GM04503 (cell line): ENCODE results near the gene PLCH1.

Experiments used
- DNase-seq: peaks from one replicate; pipeline ENCODE4 v3.0.0-alpha.2; 2012; ENCODE audit warnings: low read depth

The PLCH1 gene, protein sequence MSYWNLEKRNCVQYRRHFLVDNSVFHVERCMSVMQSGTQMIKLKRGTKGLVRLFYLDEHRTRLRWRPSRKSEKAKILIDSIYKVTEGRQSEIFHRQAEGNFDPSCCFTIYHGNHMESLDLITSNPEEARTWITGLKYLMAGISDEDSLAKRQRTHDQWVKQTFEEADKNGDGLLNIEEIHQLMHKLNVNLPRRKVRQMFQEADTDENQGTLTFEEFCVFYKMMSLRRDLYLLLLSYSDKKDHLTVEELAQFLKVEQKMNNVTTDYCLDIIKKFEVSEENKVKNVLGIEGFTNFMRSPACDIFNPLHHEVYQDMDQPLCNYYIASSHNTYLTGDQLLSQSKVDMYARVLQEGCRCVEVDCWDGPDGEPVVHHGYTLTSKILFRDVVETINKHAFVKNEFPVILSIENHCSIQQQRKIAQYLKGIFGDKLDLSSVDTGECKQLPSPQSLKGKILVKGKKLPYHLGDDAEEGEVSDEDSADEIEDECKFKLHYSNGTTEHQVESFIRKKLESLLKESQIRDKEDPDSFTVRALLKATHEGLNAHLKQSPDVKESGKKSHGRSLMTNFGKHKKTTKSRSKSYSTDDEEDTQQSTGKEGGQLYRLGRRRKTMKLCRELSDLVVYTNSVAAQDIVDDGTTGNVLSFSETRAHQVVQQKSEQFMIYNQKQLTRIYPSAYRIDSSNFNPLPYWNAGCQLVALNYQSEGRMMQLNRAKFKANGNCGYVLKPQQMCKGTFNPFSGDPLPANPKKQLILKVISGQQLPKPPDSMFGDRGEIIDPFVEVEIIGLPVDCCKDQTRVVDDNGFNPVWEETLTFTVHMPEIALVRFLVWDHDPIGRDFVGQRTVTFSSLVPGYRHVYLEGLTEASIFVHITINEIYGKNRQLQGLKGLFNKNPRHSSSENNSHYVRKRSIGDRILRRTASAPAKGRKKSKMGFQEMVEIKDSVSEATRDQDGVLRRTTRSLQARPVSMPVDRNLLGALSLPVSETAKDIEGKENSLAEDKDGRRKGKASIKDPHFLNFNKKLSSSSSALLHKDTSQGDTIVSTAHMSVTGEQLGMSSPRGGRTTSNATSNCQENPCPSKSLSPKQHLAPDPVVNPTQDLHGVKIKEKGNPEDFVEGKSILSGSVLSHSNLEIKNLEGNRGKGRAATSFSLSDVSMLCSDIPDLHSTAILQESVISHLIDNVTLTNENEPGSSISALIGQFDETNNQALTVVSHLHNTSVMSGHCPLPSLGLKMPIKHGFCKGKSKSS (N-terminal part only)

GRCh38 chr3:155744626-155745324 is at the start of gene PLCH1:
Gene PLCH1, minus strand, starts transcription at chr3:155745071. Its CDS starts 40,847 bp downstream, at chr3:155704224.
- no peak for DNase-seq

DNA sequence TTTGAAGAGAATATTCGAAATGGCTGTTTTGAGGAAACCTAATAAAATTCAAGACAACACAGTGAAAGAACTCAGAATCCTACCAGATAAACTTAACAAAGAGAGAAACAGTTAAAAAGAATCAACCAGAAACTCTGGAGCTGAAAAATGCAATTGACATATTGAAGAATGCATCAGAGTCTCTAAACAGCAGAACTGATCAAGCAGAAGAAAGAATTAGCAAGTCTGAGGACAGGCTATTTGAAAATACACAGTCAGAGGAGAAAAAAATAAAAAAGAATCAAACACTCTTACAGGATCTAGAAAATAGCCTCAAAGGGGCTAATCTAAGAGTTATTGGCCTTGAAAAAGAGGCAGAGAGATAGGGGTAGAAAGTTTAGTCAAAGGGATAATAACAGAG is 47.7 kb upstream of the PLCH1 start:
- DNase-seq, result no peak

GRCh38 chr3:155791190-155791589 is 46.3 kb upstream of the PLCH1 start:
- DNase-seq, result no peak

DNA sequence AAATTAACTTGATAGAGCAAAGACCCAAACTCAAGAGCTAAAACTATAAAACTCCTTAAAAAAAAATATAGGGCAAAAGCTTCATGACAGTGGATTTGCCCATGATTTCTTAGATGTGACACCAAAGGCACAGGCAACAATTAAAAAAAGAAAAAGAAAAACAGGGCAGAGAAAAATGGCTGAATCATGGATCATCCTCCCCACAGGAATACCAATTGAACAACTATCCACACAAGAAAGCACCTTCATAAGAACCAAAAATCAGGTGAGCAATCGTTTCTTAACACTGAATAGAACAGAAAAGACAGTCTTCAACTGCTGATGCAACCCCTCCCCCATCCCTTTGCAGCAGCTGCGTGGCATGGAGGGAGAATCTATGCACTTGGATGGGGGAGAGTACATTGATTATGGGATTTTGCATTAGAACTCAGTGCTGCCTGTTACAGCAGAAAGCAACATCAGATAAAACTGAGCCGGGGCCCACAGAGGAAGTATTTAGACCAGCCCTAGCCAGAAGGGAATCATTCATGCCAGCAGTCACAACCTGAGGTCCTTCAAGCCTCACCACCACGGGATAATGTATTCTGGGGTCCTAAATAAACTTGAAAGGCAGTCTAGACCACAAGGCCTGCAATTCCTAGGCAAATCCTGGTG is 45.5 kb upstream of the PLCH1 start:
- DNase-seq, result no peak

GRCh38 chr3:155785662-155786295 is 40.9 kb upstream of the PLCH1 start:
- no peak for DNase-seq

DNA sequence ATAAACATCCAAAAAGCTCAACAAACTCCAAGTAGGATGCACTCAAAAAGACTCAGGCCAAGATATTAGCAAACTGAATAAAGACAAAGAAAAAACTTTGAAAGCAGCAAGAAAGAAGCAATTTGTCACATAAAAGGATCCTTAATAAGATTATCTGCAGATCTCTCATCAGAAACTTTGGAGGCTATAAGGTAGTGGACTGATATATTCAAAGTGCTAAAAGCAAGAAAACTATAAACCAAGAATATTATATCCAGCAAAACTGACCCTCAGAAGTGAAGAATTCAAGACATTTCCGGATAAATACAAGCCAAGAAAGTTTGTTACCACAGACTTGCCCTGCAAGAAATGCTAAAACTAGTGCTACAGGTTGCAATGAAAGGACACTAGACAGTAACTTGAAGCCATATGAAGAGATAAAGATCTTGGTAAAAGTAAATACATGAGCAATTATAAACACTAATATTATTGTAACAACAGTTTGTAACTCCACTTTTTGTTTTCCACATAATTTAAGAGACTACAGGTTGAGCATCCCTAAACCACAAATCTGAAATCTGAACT is 37.6 kb upstream of the PLCH1 start:
- no peak for DNase-seq

GRCh38 chr3:155780291-155780690 is 35.4 kb upstream of the PLCH1 start:
- DNase-seq, result no peak

GRCh38 chr3:155778462-155778861 is 33.6 kb upstream of the PLCH1 start:
- DNase-seq, result no peak

GRCh38 chr3:155772801-155773200 is 27.9 kb upstream of the PLCH1 start:
- DNase-seq, result no peak

DNA sequence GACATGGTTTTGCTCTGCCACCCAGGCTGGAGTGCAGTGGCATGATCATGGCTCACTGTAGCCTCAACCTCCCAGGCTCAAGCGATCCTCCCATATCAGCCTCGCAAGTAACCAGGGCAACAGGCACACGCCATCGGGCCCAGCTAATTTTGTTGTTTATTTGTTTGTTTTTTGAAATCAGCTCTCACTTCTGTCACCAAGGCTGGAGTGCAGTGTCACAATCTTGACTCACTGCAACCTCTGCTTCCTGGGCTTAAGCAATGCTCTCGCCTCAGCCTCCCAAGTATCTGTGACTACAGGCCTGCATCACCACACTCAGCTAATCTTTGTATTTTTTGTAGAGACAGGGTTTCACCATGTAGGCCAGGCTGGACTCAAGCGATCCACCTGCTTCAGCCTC is 26.3 kb upstream of the PLCH1 start:
- DNase-seq, result no peak

DNA sequence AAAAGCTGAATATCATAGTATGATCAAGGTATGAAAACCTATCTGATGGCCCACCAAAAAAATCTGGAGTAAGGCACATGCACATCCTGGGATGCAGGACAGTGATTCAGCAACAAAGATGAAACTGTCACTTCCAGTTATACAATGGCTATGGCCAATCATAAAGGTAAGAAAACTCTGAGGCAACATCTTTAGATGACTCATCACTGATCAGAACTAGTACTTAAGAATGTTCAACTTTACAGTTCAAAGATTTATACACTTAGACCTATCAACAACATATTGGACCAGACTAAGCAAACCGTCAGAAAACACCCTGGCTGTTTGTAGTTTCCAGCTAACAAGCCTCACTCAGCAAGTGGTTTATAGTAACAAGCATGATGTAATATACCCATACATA is 21.3 kb upstream of the PLCH1 start:
- no peak for DNase-seq

DNA sequence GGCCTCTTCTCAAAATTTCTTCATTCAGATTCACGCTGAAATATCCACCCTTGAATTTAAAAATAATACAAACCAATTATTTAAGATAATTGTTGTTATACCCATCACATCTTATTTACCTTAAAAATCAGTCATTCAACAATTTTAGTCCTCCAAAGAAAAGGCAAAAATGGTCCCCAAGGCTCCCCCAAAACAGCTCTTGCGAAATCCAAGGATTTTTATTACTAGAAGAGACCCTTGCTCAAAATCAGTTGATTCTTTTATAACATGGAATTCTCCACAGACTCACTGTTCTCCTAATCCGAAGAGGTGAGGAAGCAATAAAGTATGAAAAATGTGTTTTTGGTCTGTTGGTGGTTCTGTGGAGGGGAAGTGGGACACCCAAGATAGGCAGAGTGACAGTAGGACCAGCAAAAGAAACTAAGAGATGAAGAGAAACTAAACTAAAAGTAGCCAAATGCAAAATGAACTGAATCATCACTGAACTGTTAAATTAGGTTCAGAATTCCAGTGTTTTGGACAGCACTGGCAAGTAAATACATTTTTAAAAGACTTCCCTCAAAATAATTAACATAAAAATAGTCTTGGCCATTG is 19.1 kb upstream of the PLCH1 start:
- no peak for DNase-seq

DNA sequence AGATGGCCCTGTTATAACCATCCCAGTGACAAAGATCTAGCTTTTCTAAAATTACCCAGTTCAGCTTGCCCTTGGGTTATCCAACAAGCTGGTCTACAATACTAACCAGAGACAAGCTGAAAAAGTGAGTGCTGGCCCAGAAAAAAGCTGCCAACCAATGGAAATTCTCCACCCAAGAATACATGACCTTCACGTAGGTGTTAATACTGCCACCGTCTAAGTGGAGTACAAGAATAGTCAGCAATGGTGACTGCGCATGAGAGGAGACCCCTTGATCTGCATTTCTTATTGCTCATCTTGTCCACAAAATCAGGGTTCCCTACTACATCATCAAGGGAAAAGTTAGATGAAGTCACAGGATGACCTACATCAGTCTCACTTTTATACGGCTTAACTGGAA is 15.8 kb upstream of the PLCH1 start:
- DNase-seq, result no peak

- DNase-seq, result no peak
These were observed 12.7 kb upstream of the PLCH1 start for GRCh38 chr3:155757577-155757976.

- DNase-seq, result no peak
These were observed 8.3 kb upstream of the PLCH1 start for GRCh38 chr3:155753038-155753639.

DNA sequence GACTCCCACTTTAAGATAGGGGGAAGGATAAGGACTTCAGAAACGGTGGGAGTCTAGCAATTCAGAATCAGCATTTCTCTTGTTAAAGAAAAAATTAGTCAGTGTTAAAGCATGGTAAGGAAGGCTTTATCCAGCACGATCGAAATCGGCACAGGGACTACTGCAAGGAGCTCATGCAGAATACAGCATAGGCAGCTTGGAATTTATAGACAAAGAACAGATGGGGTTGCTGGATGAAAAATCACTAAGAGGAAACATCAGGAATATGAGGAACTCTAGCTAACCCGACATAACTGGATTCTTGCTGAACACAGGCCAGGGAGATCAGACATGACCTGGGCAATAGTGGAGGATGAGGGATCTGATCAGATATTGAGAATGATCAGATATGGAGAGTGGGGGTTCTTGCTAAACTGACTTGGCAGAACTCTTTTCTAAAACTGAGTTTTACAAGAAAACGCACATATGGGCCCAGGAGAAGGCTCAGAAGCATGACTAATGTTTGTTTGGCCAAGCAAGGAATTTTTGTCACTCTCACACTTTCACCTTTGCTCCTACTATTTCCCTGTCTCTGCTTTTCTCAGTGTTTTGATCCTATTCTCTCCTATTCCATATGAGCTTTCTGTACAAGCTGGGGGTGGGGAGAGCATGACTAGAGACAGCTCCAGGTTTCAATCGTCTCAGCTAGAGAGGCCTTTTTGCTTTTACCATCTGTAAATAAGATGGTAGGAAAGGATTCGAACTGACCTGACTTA is 3.9 kb upstream of the PLCH1 start:
- no peak for DNase-seq

- DNase-seq, result no peak
These were observed 3.0 kb upstream of the PLCH1 start for GRCh38 chr3:155747946-155748290.

DNA sequence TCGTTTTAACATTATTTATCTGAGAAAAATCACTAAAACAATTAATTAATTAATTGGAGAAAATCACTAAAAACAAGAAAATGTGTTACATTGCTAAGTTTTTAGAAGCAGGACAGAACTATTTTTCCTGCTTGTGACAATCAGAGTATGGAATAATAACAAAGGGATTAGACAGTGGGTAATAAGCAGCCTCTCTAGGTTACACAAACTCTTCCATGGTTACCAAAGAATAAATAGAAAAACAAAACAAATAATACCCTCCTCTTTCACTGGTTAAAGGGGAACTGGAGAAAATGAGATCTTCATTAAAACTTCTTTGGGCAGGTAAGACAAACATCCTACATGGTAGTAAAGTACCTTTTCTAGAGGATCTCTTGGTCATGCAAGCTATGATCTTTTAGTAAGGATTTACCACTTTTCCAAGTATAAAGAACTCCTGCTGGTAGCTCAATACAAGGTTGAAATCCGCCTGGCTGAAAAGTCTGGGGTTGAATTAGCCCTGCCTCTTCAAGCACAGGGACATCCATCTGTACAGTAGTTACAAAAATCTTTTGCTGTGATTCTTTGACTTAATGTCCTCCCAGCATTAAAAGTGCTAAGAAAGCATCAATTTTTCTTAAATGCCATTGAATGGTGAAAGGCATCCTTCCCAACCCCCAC is 2.5 kb upstream of the PLCH1 start:
- DNase-seq, result no peak
